Measurements from ENCODE around the gene HIF3A.

DNA sequence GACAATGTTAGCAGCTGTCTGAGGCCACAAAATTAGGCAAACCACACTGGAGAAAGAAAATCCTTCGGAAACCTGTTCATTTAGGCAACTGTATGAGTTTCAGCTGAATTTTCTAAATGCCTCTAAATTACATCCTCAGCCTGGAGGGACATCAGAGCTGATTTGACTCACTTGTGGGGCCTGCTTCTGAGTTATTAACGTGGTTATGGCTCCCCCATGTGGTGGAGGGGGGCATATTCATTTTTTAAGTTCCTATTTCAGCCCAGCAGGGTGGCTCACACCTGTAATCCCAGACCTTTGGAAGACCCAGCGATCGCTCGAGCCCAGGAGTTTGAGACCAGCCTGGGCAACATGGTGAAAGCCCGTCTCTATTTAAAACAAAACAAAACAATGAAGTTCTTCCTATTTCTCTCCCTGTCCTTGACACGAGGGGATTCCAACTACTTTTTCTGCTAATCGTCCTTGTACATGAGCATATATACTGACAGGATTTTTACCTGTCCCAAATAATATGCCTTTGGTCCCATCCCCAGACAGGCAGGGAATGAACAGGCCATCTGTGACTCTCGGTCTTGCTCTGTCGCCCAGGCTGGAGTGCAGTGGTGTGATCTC lies 31.5 kb upstream of the HIF3A start:
- no peak for TF ChIP-seq SP1 (IDR thresholded peaks at IDR 0.05; ENCODE audit: low read depth, low read length)
- TF ChIP-seq EP300 (IDR thresholded peaks at IDR 0.05; ENCODE audit: borderline replicate concordance in 1 of 2, low read depth in 2 of 2, low read length in 2 of 2) = no peak
- no peak for TF ChIP-seq POLR2A (IDR thresholded peaks at IDR 0.05; ENCODE audit: control extremely low read depth in 1 of 2, low read depth in 2 of 2, low read length in 2 of 2)
- no peak for TF ChIP-seq ZNF274 (IDR thresholded peaks at IDR 0.05; ENCODE audit: borderline replicate concordance, extremely low read depth, low read length)
- TF ChIP-seq, protein P1, sequence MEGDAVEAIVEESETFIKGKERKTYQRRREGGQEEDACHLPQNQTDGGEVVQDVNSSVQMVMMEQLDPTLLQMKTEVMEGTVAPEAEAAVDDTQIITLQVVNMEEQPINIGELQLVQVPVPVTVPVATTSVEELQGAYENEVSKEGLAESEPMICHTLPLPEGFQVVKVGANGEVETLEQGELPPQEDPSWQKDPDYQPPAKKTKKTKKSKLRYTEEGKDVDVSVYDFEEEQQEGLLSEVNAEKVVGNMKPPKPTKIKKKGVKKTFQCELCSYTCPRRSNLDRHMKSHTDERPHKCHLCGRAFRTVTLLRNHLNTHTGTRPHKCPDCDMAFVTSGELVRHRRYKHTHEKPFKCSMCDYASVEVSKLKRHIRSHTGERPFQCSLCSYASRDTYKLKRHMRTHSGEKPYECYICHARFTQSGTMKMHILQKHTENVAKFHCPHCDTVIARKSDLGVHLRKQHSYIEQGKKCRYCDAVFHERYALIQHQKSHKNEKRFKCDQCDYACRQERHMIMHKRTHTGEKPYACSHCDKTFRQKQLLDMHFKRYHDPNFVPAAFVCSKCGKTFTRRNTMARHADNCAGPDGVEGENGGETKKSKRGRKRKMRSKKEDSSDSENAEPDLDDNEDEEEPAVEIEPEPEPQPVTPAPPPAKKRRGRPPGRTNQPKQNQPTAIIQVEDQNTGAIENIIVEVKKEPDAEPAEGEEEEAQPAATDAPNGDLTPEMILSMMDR (IDR thresholded peaks at IDR 0.05; ENCODE audit: control extremely low read depth in 1 of 3, insufficient read depth in 1 of 3, low read depth in 1 of 3, low read length in 3 of 3) = peak; percentile 50 to 96 (median 70)
- TF ChIP-seq ATF3 (IDR thresholded peaks at IDR 0.05; ENCODE audit: insufficient read depth, low read depth, low read length) = no peak
- TF ChIP-seq EZH2 (IDR thresholded peaks at IDR 0.05; ENCODE audit: low read depth, low read length, severe bottlenecking) = no peak
- TF ChIP-seq CHD1 (IDR thresholded peaks at IDR 0.05; ENCODE audit: low read depth, low read length) = no peak
- no peak for TF ChIP-seq GABPA (IDR thresholded peaks at IDR 0.05; ENCODE audit: borderline replicate concordance, insufficient read depth, low read length)
- TF ChIP-seq SIN3A (conservative IDR thresholded peaks at IDR 0.05 in 1 of 2, IDR thresholded peaks at IDR 0.05 in 1 of 2; ENCODE audit: low read depth in 1 of 2, low read length in 2 of 2) = no peak

All from H1 (cell line).